22Rv1 (cell line): Measurements from ENCODE around the gene FBRSL1.

ENCODE experiments used
- CTCF ChIP-seq: fragments of 450-650 bp; IDR thresholded peaks from 2 replicates; pipeline ENCODE4 v1.5.1; 2017; ENCODE audit warnings: mild to moderate bottlenecking
- ZFX ChIP-seq: fragments of 450-650 bp; IDR thresholded peaks from 2 replicates; pipeline ENCODE4 v1.6.1; 2017; ENCODE audit warnings: antibody characterized with exemption, borderline replicate concordance

GRCh38 chr12:132482771-132483170, 7.2 kb upstream of the FBRSL1 start:
- no peak for TF ChIP-seq CTCF
- TF ChIP-seq ZFX: no peak
